IMR-90 (cell line): ENCODE results near the gene RPS29.

Experiments
- BHLHE40 ChIP-seq: fragments of 150-350 bp; IDR thresholded peaks from 2 replicates; pipeline ENCODE4 v1.6.1; 2016; ENCODE audit warnings: mild to moderate bottlenecking, low read depth, low read length
- CEBPB ChIP-seq: IDR thresholded peaks from 2 replicates; pipeline ENCODE4 v1.6.1; 2012; ENCODE audit warnings: low read depth, low read length, improper control_type of control experiment
- CHD1 ChIP-seq: IDR thresholded peaks from 2 replicates; pipeline ENCODE4 v1.6.1; 2012; ENCODE audit warnings: low read depth, low read length, improper control_type of control experiment
- FOS ChIP-seq: fragments of 150-350 bp; IDR thresholded peaks from 2 replicates; pipeline ENCODE4 v1.6.1; 2016; ENCODE audit warnings: low read depth, low read length
- MAFK ChIP-seq: IDR thresholded peaks from 2 replicates; pipeline ENCODE4 v1.6.1; 2012; ENCODE audit warnings: low read depth, low read length, improper control_type of control experiment
- MAZ ChIP-seq: IDR thresholded peaks from 2 replicates; pipeline ENCODE4 v1.6.1; 2012; ENCODE audit warnings: low read depth, mild to moderate bottlenecking, low read length, improper control_type of control experiment, moderate library complexity, borderline replicate concordance
- MXI1 ChIP-seq: IDR thresholded peaks from 2 replicates; pipeline ENCODE4 v1.6.1; 2012; ENCODE audit warnings: low read depth, mild to moderate bottlenecking, low read length, moderate library complexity, borderline replicate concordance
- NFE2L2 ChIP-seq: fragments of 150-350 bp; IDR thresholded peaks from 2 replicates; pipeline ENCODE4 v1.6.1; 2016; ENCODE audit warnings: low read depth, mild to moderate bottlenecking, low read length
- POLR2A ChIP-seq: IDR thresholded peaks from 2 replicates; pipeline ENCODE4 v1.6.1; 2012; ENCODE audit warnings: mild to moderate bottlenecking, low read depth, low read length
- RAD21 ChIP-seq: IDR thresholded peaks from 2 replicates; pipeline ENCODE4 v1.6.1; 2012; ENCODE audit warnings: low read length, improper control_type of control experiment
- RFX5 ChIP-seq: IDR thresholded peaks from 2 replicates; pipeline ENCODE4 v1.8.0; 2012; ENCODE audit warnings: low read depth, mild to moderate bottlenecking, low read length, moderate library complexity
- TF ChIP-seq, protein P1 (sequence below): conservative IDR thresholded peaks from 2 replicates; pipeline ENCODE4 v1.5.1; 2012; ENCODE audit warnings: mild to moderate bottlenecking, low read depth, low read length, improper control_type of control experiment

DNA sequence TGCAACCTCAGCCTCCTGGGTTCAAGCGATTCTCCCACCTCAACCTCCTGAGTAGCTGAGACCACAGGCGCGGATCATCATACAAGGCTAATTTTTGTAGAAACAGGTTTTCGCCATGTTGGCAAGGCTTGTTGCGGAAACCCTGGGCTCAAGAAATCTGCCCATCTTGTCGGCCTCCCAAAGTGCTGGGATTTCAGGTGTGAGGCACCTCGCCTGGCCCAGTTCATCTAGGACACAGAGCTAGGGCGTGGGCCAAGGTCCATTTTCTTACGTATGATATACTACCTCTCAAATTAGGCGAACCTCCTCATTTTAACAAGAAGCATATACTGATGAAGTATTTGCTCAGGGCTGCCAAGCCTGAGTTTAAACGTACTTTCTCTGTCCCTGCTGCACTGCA lies 2.1 kb downstream of the RPS29 start:
- TF ChIP-seq, protein P1, sequence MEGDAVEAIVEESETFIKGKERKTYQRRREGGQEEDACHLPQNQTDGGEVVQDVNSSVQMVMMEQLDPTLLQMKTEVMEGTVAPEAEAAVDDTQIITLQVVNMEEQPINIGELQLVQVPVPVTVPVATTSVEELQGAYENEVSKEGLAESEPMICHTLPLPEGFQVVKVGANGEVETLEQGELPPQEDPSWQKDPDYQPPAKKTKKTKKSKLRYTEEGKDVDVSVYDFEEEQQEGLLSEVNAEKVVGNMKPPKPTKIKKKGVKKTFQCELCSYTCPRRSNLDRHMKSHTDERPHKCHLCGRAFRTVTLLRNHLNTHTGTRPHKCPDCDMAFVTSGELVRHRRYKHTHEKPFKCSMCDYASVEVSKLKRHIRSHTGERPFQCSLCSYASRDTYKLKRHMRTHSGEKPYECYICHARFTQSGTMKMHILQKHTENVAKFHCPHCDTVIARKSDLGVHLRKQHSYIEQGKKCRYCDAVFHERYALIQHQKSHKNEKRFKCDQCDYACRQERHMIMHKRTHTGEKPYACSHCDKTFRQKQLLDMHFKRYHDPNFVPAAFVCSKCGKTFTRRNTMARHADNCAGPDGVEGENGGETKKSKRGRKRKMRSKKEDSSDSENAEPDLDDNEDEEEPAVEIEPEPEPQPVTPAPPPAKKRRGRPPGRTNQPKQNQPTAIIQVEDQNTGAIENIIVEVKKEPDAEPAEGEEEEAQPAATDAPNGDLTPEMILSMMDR: no peak
- no peak for TF ChIP-seq POLR2A
- no peak for TF ChIP-seq NFE2L2
- no peak for TF ChIP-seq FOS
- TF ChIP-seq MAZ: no peak
- no peak for TF ChIP-seq RFX5
- no peak for TF ChIP-seq RAD21
- no peak for TF ChIP-seq BHLHE40
- no peak for TF ChIP-seq CHD1
- no peak for TF ChIP-seq MXI1
- no peak for TF ChIP-seq MAFK
- TF ChIP-seq CEBPB: no peak
